HEK293 (cell line): ENCODE measurements around the gene NCOR2.

Experiments used
- CTCF ChIA-PET: fragments of 350-600 bp; formaldehyde crosslinking; extraction: SDS; loops from one replicate; lab custom pipeline; 2021; ENCODE audit warnings: antibody characterized with exemption; lab: Yijun Ruan, JAX
- POLR2A ChIA-PET: fragments of 300-600 bp; formaldehyde crosslinking; extraction: SDS; loops from one replicate; lab custom pipeline; 2020; ENCODE audit warnings: antibody characterized with exemption, inconsistent platforms; lab: Yijun Ruan, JAX
- H3K27ac ChIP-seq: fragments of 200-500 bp; sonication (Bioruptor generic); 2 replicates; pipeline ENCODE4 v1.5.1; 2014; ENCODE audit warnings: low read depth, low read length, control low read depth, inconsistent platforms; ENCODE audit errors: extremely low read depth
- H3K36me3 ChIP-seq, 2 experiments: fragments of 200-500 bp in 1 of 2; sonication (Bioruptor generic) in 1 of 2; 1 replicate in 1 of 2; 2 replicates in 1 of 2; pipeline ENCODE4 v1.5.1; 2014 to 2017; ENCODE audit warnings: inconsistent platforms in 2 of 2, low read length in 2 of 2; ENCODE audit not compliant: control insufficient read depth in 2 of 2, insufficient read depth in 1 of 2
- H3K4me1 ChIP-seq: fragments of 200-500 bp; sonication (Bioruptor generic); 2 replicates; pipeline ENCODE4 v1.5.1; 2014; ENCODE audit warnings: mild to moderate bottlenecking, low read length, inconsistent platforms; ENCODE audit not compliant: control insufficient read depth, insufficient read depth
- H3K4me3 ChIP-seq: 2 replicates; pipeline ENCODE4 v1.5.1; 2011; ENCODE audit warnings: low read depth, mild to moderate bottlenecking, control low read depth, low read length, moderate library complexity
- H3K9me3 ChIP-seq: fragments of 200-500 bp; sonication (Bioruptor generic); 2 replicates; pipeline ENCODE4 v1.5.1; 2014; ENCODE audit warnings: low read depth, low read length, inconsistent platforms; ENCODE audit not compliant: control insufficient read depth, insufficient read depth
- HIC1 ChIP-seq: fragments of 450-650 bp; formaldehyde crosslinking; IDR thresholded peaks from 2 replicates; pipeline ENCODE4 v1.5.1; 2016; ENCODE audit warnings: missing biosample characterization, missing genetic modification characterization
- SCRT2 ChIP-seq: fragments of 450-650 bp; formaldehyde crosslinking; IDR thresholded peaks from 2 replicates; pipeline ENCODE4 v1.5.1; 2016; ENCODE audit warnings: missing biosample characterization, missing genetic modification characterization
- SP2 ChIP-seq: fragments of 450-650 bp; formaldehyde crosslinking; IDR thresholded peaks from 2 replicates; pipeline ENCODE4 v1.5.1; 2016; ENCODE audit warnings: missing biosample characterization, missing genetic modification characterization
- SP3 ChIP-seq: fragments of 450-650 bp; formaldehyde crosslinking; IDR thresholded peaks from 2 replicates; pipeline ENCODE4 v1.5.1; 2016; ENCODE audit warnings: missing biosample characterization, missing genetic modification characterization
- TCF7L2 ChIP-seq: IDR thresholded peaks from 2 replicates; pipeline ENCODE4 v1.6.1; 2011; ENCODE audit warnings: low read depth, mild to moderate bottlenecking, inconsistent platforms, low read length, moderate library complexity, borderline replicate concordance
- TRIM28 ChIP-seq: IDR thresholded peaks from 2 replicates; pipeline ENCODE4 v1.6.1; 2011; ENCODE audit warnings: low read length, control low read depth, borderline replicate concordance
- ZBTB20 ChIP-seq: fragments of 450-650 bp; formaldehyde crosslinking; IDR thresholded peaks from 2 replicates; pipeline ENCODE4 v1.5.1; 2016; ENCODE audit warnings: missing biosample characterization, missing genetic modification characterization
- ZFP3 ChIP-seq: fragments of 450-650 bp; formaldehyde crosslinking; IDR thresholded peaks from 2 replicates; pipeline ENCODE4 v1.5.1; 2016; ENCODE audit warnings: low read depth, missing biosample characterization, missing genetic modification characterization
- ZNF274 ChIP-seq, 2 experiments: fragments of 200-500 bp in 1 of 2; fragments of 450-650 bp in 1 of 2; sonication (Bioruptor generic) in 1 of 2; formaldehyde crosslinking in 1 of 2; IDR thresholded peaks; 2 replicates each; pipeline versions ENCODE4 v1.5.1 to v1.6.1; 2014 to 2016; ENCODE audit warnings: borderline replicate concordance in 1 of 2, inconsistent platforms in 1 of 2, low read length in 1 of 2, missing biosample characterization in 1 of 2, missing genetic modification characterization in 1 of 2
- ZNF341 ChIP-seq: fragments of 450-650 bp; formaldehyde crosslinking; IDR thresholded peaks from 2 replicates; pipeline ENCODE4; 2016; ENCODE audit warnings: low read depth, missing biosample characterization, missing genetic modification characterization
- ZNF366 ChIP-seq: fragments of 450-650 bp; formaldehyde crosslinking; conservative IDR thresholded peaks from 2 replicates; pipeline ENCODE4 v1.5.1; 2016; ENCODE audit warnings: missing biosample characterization, missing genetic modification characterization
- ZNF416 ChIP-seq: fragments of 450-650 bp; formaldehyde crosslinking; IDR thresholded peaks from 2 replicates; pipeline ENCODE4 v1.5.1; 2016; ENCODE audit warnings: missing biosample characterization, missing genetic modification characterization
- ZNF48 ChIP-seq: fragments of 450-650 bp; formaldehyde crosslinking; IDR thresholded peaks from 2 replicates; pipeline ENCODE4 v1.5.1; 2016; ENCODE audit warnings: missing biosample characterization, missing genetic modification characterization
- ZNF639 ChIP-seq: fragments of 450-650 bp; formaldehyde crosslinking; IDR thresholded peaks from 2 replicates; pipeline ENCODE4 v1.5.1; 2016; ENCODE audit warnings: missing biosample characterization, missing genetic modification characterization
- ZNF76 ChIP-seq: fragments of 450-650 bp; formaldehyde crosslinking; IDR thresholded peaks from 2 replicates; pipeline ENCODE4; 2016; ENCODE audit warnings: low read depth, missing biosample characterization, missing genetic modification characterization, borderline replicate concordance
- TF ChIP-seq, protein P1 (sequence below): fragments of 450-650 bp; IDR thresholded peaks from 2 replicates; pipeline ENCODE4 v1.5.1; 2018; ENCODE audit warnings: missing biosample characterization, missing genetic modification characterization
- TF ChIP-seq, protein P2 (sequence below): fragments of 450-650 bp; formaldehyde crosslinking; IDR thresholded peaks from 2 replicates; pipeline ENCODE4 v1.5.1; 2016; ENCODE audit warnings: missing biosample characterization, missing genetic modification characterization, borderline replicate concordance
- TF ChIP-seq, protein P3 (sequence below): sonication (generic); formaldehyde crosslinking; IDR thresholded peaks from 2 replicates; pipeline ENCODE4 v1.8.1; 2022; ENCODE audit warnings: mild to moderate bottlenecking, moderate library complexity, missing genetic modification reagents

Gene NCOR2

DNA sequence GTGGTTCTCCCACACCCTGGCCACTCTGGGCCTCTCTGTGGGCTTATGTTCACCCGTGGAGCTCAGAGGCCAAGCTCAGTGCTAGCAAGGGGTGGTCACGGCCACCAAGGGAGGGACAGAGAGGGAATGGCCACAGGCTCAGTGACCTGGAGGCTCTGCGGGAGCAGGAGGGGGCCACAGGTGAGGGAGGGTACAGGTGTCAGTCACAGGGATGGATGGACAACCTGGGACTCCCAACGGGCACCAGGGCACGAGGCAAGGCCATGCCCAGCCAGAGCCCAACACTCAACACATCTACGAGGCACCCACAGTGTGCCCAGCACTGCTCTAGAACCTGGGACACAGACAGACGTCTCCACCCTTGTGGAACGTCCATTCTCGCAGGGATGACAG is 11.3 kb downstream of the NCOR2 start:
- H3K4me1 ChIP-seq, result peaks cover 22% of the 10 kb centered on the region
- POLR2A ChIA-PET, result no interaction called here
- no peak overlapping the region for H3K4me3 ChIP-seq
- TF ChIP-seq, protein P1, sequence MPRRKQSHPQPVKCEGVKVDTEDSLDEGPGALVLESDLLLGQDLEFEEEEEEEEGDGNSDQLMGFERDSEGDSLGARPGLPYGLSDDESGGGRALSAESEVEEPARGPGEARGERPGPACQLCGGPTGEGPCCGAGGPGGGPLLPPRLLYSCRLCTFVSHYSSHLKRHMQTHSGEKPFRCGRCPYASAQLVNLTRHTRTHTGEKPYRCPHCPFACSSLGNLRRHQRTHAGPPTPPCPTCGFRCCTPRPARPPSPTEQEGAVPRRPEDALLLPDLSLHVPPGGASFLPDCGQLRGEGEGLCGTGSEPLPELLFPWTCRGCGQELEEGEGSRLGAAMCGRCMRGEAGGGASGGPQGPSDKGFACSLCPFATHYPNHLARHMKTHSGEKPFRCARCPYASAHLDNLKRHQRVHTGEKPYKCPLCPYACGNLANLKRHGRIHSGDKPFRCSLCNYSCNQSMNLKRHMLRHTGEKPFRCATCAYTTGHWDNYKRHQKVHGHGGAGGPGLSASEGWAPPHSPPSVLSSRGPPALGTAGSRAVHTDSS, result no peak
- TF ChIP-seq ZFP3 (no peak), SP3 (tag by site-specific recombination) (no peak), TRIM28 (no peak), SCRT2 (tag by site-specific recombination) (no peak), HIC1 (tag by site-specific recombination) (no peak), ZNF48 (no peak), ZNF274 (IDR thresholded peaks at IDR 0.05; ENCODE audit: low read length) (no peak), ZNF274 (tag by site-specific recombination; IDR thresholded peaks at IDR 0.05; ENCODE audit: borderline replicate concordance) (no peak), SP2 (tag by site-specific recombination) (no peak), ZNF341 (no peak), ZNF76 (no peak), ZNF639 (tag by site-specific recombination) (no peak), TCF7L2 (no peak), ZBTB20 (tag by site-specific recombination) (no peak), ZNF366 (tag by site-specific recombination) (no peak), ZNF416 (no peak)
- TF ChIP-seq, protein P2, sequence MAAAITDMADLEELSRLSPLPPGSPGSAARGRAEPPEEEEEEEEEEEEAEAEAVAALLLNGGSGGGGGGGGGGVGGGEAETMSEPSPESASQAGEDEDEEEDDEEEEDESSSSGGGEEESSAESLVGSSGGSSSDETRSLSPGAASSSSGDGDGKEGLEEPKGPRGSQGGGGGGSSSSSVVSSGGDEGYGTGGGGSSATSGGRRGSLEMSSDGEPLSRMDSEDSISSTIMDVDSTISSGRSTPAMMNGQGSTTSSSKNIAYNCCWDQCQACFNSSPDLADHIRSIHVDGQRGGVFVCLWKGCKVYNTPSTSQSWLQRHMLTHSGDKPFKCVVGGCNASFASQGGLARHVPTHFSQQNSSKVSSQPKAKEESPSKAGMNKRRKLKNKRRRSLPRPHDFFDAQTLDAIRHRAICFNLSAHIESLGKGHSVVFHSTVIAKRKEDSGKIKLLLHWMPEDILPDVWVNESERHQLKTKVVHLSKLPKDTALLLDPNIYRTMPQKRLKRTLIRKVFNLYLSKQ (tag by site-specific recombination), result no peak
- TF ChIP-seq, protein P3, sequence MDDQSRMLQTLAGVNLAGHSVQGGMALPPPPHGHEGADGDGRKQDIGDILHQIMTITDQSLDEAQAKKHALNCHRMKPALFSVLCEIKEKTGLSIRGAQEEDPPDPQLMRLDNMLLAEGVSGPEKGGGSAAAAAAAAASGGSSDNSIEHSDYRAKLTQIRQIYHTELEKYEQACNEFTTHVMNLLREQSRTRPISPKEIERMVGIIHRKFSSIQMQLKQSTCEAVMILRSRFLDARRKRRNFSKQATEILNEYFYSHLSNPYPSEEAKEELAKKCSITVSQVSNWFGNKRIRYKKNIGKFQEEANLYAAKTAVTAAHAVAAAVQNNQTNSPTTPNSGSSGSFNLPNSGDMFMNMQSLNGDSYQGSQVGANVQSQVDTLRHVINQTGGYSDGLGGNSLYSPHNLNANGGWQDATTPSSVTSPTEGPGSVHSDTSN (CRISPR knock-in tag), result no peak
- H3K9me3 ChIP-seq, result no peaks in the 10 kb centered on the region
- H3K27ac ChIP-seq, result no peak overlapping the region
- CTCF ChIA-PET, result interaction anchor here (1.3 kb wide), 1 partner anchor 10 kb away, joined by 4 read pairs; no protein-coding TSS in a partner anchor
- H3K36me3 ChIP-seq, result no peaks in the 10 kb centered on the region
